Left ventricle myocardium inferior (tissue), 1 donor: ENCODE data around the gene KLHL40. TPM values are rescaled to one million over a fixed set of nuclear protein-coding genes. Genes with fewer than 3 reads are reported as not detected.

Experiments used
- DNase-seq: peaks from one replicate; pipeline ENCODE4 v3.0.0-alpha.2; 2020
- H3K27ac ChIP-seq: fragments of 200-600 bp; replicated peaks from 2 replicates; pipeline ENCODE4 v1.8.0; 2021
- H3K27me3 ChIP-seq: fragments of 200-600 bp; 2 replicates; pipeline ENCODE4 v1.8.0; 2021; ENCODE audit warnings: low read depth
- H3K36me3 ChIP-seq: fragments of 200-600 bp; 2 replicates; pipeline ENCODE4 v1.8.0; 2021
- H3K4me1 ChIP-seq: fragments of 200-600 bp; 2 replicates; pipeline ENCODE4 v1.8.0; 2021
- H3K4me3 ChIP-seq: fragments of 200-600 bp; 2 replicates; pipeline ENCODE4 v1.8.0; 2021; ENCODE audit warnings: mild to moderate bottlenecking, moderate library complexity
- H3K9me3 ChIP-seq: fragments of 200-600 bp; replicated peaks from 2 replicates; pipeline ENCODE4 v1.8.0; 2021
- CTCF ChIP-seq: fragments of 200-600 bp; IDR thresholded peaks from 2 replicates; pipeline ENCODE4 v1.8.0; 2021; ENCODE audit warnings: antibody characterized with exemption, mild to moderate bottlenecking, borderline replicate concordance
- intact Hi-C: fragments of 100-400 bp; cut with micrococcal nuclease; formaldehyde crosslinking; loops from one replicate; pipeline ENCODE4 v1.11.0; 2022
- total RNA-seq: library from RNA; stranded (reverse); fragmentation: NEBNext Ultra II Directional; extraction: Animal tissue kit (Norgen Biotek cat#: 25700); gene quantifications from one replicate; pipeline ENCODE4 v1.2.1, GENCODE V29; 2021
- donor health status: DM: no; HTN: yes; CAD: no; lungs with severe emphysema.

KLHL40 gene
- total RNA-seq, 1 donor from 2014 or later = 0.22 TPM

DNA sequence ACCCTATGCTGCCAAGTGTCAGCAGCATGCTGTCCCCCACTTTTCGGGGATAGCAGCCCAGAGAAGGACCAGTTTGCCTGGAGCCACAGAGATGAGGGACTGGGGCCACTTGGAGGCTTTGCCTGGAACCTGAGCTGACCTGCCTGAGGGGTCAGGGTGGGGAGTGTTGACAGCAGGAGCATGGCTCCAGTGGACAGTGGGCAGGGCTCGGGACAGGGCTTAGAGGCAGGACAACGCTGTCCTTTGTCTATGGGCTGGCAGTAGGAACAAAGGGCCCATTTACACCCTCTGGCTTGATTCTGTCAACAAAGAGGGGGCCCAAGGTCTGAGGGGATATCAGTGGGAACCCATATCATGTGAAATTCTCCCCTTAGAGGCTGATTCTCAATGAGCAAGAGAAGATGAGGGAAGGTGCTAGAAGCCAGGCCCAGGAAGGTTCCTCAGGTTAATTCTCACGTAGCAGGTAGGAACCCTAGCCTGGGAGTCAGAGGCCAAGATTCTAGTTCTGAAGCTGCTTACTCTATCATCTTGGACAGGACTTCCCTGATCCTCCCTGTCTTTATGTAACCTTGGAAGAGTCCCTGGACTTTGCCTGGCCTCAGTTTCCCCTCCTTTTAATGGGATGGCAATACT lies 47.0 kb downstream of the KLHL40 start:
- intact Hi-C loops = no loop called here
- H3K27ac ChIP-seq = peak overlapping the region; percentile 92
- H3K9me3 ChIP-seq = no peaks in the 10 kb centered on the region
- H3K4me1 ChIP-seq = peaks cover 57% of the 10 kb centered on the region
- H3K27me3 ChIP-seq = no peaks in the 10 kb centered on the region
- DNase-seq = no peak
- H3K36me3 ChIP-seq = no peaks in the 10 kb centered on the region
- TF ChIP-seq CTCF = no peak
- no peak overlapping the region for H3K4me3 ChIP-seq

GRCh38 chr3:42732829-42733459 lies 47.6 kb downstream of the KLHL40 start:
- peaks cover 52% of the 10 kb centered on the region for H3K4me1 ChIP-seq
- no peaks in the 10 kb centered on the region for H3K36me3 ChIP-seq
- H3K27ac ChIP-seq = peak overlapping the region; percentile 92
- intact Hi-C loops = no loop called here
- no peak for DNase-seq
- no peaks in the 10 kb centered on the region for H3K9me3 ChIP-seq
- no peak for TF ChIP-seq CTCF
- no peaks in the 10 kb centered on the region for H3K27me3 ChIP-seq
- no peak overlapping the region for H3K4me3 ChIP-seq

- H3K9me3 ChIP-seq = no peaks in the 10 kb centered on the region
- DNase-seq = no peak
- intact Hi-C loops = no loop called here
- no peak for TF ChIP-seq CTCF
- peaks cover 47% of the 10 kb centered on the region for H3K4me1 ChIP-seq
- H3K27me3 ChIP-seq = no peaks in the 10 kb centered on the region
- H3K36me3 ChIP-seq = no peaks in the 10 kb centered on the region
- H3K27ac ChIP-seq = peak overlapping the region; percentile 92
- H3K4me3 ChIP-seq = no peak overlapping the region
Observed at GRCh38 chr3:42733501-42734262, 48.3 kb downstream of the KLHL40 start.

DNA sequence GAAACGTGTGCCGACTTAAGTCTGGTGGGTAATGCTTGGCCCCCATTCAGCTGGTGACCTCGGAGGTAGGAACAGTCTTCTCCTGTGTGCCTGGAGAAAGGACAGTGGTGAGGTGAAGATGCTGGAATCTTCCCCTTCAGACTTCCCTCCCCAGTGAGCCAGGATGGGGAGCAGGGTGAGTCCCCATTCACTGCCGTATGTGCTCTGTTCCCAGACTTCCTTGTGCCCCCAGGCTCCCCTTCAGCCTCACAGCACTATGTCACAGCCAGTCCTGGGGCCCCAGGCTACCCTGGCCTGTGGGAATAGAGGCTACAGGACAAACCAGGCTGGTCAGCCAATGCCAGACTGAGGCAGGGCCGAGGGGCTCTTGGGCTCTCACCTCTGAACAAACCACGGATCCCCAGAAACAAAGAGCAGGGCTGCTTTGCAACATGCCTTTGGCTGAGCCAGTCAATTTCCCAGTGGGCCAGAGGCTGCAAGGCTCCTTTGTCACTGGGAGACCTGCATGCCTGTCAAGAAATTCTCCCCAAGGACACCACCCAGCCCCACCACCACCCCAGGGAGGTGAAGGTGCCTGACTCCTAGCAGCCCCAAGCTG lies 49.0 kb downstream of the KLHL40 start:
- H3K27ac ChIP-seq = peak overlapping the region; percentile 92
- DNase-seq = no peak
- no peaks in the 10 kb centered on the region for H3K36me3 ChIP-seq
- intact Hi-C loops = no loop called here
- H3K4me1 ChIP-seq = peaks cover 47% of the 10 kb centered on the region
- TF ChIP-seq CTCF = no peak
- no peaks in the 10 kb centered on the region for H3K27me3 ChIP-seq
- H3K4me3 ChIP-seq = no peak overlapping the region
- H3K9me3 ChIP-seq = no peaks in the 10 kb centered on the region

GRCh38 chr3:42735019-42735418 lies 49.7 kb downstream of the KLHL40 start:
- intact Hi-C loops = no loop called here

More at GRCh38 chr3:42735019-42735418, 49.7 kb downstream of the KLHL40 start:
- Histone ChIP-seq H3K4me1 (peaks cover 42% of the 10 kb centered on the region), H3K9me3 (no peaks in the 10 kb centered on the region), H3K36me3 (no peaks in the 10 kb centered on the region), H3K27me3 (no peaks in the 10 kb centered on the region), H3K4me3 (no peak overlapping the region), H3K27ac (peak overlapping the region; percentile 92)
- TF ChIP-seq CTCF = no peak
- DNase-seq = no peak
